ENCODE measurements around the gene MBD1.

The MBD1 gene, protein sequence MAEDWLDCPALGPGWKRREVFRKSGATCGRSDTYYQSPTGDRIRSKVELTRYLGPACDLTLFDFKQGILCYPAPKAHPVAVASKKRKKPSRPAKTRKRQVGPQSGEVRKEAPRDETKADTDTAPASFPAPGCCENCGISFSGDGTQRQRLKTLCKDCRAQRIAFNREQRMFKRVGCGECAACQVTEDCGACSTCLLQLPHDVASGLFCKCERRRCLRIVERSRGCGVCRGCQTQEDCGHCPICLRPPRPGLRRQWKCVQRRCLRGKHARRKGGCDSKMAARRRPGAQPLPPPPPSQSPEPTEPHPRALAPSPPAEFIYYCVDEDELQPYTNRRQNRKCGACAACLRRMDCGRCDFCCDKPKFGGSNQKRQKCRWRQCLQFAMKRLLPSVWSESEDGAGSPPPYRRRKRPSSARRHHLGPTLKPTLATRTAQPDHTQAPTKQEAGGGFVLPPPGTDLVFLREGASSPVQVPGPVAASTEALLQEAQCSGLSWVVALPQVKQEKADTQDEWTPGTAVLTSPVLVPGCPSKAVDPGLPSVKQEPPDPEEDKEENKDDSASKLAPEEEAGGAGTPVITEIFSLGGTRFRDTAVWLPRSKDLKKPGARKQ

DNA sequence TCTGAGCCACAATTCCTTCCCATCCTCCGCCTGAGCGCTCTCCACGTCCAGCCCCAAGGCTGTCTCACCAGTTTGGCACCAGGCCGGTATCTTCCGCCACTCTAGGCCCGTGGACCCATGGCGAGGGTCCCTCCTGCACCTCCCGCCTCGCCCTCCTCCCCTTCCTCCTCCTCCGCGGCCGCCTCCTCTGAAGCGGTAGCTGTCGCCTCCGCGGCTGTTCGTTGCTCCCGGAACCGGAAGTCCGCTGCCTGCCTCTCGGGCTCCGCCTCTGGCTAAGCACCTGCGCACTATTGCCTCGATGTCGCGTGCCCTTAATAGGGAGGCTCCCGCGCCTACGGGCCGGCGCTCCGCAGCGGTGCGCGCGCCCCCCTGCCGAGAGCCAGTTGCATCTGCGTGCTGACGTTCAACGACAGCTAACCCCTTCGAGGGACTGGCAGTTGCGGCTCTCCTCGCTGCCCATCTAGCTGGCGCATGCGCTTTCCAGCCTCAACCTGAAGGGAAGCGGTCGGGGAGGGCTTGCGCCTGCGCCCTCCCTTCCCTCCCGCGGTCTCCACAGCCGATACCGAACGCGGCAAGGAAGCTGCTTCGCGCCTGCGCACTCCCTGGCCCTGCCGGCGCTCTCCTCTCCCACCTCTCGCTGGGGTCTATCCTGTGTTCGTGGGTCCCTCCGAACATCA lies at the start of gene MBD1:
MBD1 (minus strand) TSS at position 229 of the 677 bp plus-strand sequence. CDS start 1,531 bp downstream, outside the sequence.
- H4K20me1 ChIP-seq: peaks cover 10 to 47% (median 27%) of the 10 kb centered on the region in 11 experiments; a peak in 17 of 22 replicates
- peak within 1 kb of the TSS; percentile 94 to 100 (median 97) for H3K4me2 ChIP-seq
- H3K27me3 ChIP-seq: no peaks in the 10 kb centered on the region
- peaks cover 37 to 63% (median 48%) of the 10 kb centered on the region in 10 experiments for H3K4me1 ChIP-seq
- H3K9me3 ChIP-seq (replicated peaks in 1 of 11): no peaks in the 10 kb centered on the region
- H3K36me3 ChIP-seq: peaks cover 67 to 81% (median 74%) of the 10 kb centered on the region in 11 experiments
- peak within 1 kb of the TSS; percentile 90 to 96 (median 93) for H3K9ac ChIP-seq
- TF ChIP-seq Cebpa-rat (IDR thresholded peaks at IDR 0.05): no peak
- H3K27ac ChIP-seq: peak within 1 kb of the TSS; percentile 85 to 94 (median 89)
- H3K4me3 ChIP-seq: peak within 1 kb of the TSS; percentile 83 to 98 (median 90)

DNA sequence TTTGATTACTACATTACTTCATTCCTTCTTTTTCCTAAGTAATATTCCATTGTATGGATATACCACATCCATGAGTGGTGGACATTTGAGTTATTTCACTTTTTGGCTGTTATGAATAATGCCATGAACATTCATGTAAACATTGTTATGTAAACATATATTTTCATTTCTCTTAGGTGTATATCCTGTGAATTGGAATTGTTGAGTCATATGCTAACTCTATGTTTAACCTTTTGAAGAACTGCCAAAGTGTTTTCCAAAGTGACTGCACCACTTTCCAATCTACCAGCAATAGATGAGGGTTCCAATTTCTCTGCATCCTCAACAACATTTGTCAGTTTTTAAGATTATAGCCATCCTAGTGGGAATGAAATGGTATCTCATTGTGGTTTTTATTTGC lies 48.9 kb upstream of the MBD1 start:
- H3K36me3 ChIP-seq: no peaks in the 10 kb centered on the region
- peaks cover 0 to 24% (median 14%) of the 10 kb centered on the region in 11 experiments; a peak in 12 of 22 replicates for H3K9me3 ChIP-seq (replicated peaks in 1 of 11)
- H4K20me1 ChIP-seq: no peaks in the 10 kb centered on the region
- no peak overlapping the region for H3K9ac ChIP-seq
- no peak overlapping the region for H3K27ac ChIP-seq
- no peak overlapping the region for H3K4me2 ChIP-seq
- H3K4me1 ChIP-seq: peaks cover 22 to 38% (median 36%) of the 10 kb centered on the region in 10 experiments
- no peaks in the 10 kb centered on the region; a peak in 1 of 22 replicates for H3K27me3 ChIP-seq
- TF ChIP-seq Cebpa-rat (IDR thresholded peaks at IDR 0.05): no peak
- H3K4me3 ChIP-seq: no peak overlapping the region

DNA sequence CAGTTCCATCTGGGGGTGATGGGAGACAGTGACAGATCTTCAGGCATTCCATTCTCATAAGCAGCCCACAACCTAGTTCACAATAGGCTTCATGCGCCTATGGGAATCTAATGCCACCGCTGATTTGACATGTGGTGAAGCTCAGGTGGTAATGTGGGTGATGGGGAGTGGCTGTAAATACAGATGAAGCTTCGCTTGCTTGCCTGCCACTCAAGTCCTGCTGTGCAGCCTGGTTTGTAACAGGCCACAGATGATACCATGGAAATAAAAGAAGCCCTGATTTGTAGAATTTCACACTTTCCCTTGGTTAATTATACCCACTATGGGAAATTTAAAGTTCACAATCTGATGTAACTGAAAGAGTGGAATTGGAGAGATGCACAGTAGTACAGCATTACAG lies 46.7 kb upstream of the MBD1 start:
- Histone ChIP-seq H3K4me1 (peaks cover 0 to 16% (median 14%) of the 10 kb centered on the region in 10 experiments; a peak in 17 of 20 replicates), H3K27ac (no peak overlapping the region), H3K27me3 (no peaks in the 10 kb centered on the region), H3K9ac (no peak overlapping the region), H3K36me3 (no peaks in the 10 kb centered on the region), H3K4me2 (no peak overlapping the region), H4K20me1 (no peaks in the 10 kb centered on the region), H3K9me3 (replicated peaks in 1 of 11) (peaks cover 0 to 28% (median 15%) of the 10 kb centered on the region in 11 experiments; a peak in 12 of 22 replicates), H3K4me3 (no peak overlapping the region)
- no peak for TF ChIP-seq Cebpa-rat (IDR thresholded peaks at IDR 0.05)

DNA sequence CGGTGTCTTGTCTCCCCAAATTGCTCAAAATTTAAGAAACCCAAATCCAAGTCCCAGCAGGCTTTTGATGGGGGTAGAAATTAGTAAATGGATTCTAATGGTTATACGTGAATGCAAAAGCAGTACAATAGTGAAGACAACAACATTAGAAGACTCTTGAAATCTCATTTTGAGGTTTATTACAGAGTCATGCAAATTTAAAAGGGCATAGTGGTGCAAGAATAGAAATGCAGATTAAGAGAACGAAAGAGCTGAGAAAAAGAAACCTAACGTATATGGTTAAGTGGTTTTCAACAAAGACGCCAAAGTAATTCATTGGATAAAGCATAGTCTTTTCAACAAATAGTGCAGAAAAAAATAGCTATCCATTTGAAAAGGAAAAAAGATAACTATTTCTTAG lies 39.4 kb upstream of the MBD1 start:
- no peak overlapping the region for H3K4me3 ChIP-seq
- peaks cover 0 to 10% (median 5%) of the 10 kb centered on the region in 11 experiments; a peak in 7 of 22 replicates for H3K9me3 ChIP-seq (replicated peaks in 1 of 11)
- H3K9ac ChIP-seq: no peak overlapping the region
- no peaks in the 10 kb centered on the region for H3K36me3 ChIP-seq
- H3K4me2 ChIP-seq: peak overlapping the region; percentile 5 to 77 (median 51); a peak in 17 of 22 replicates
- TF ChIP-seq Cebpa-rat (IDR thresholded peaks at IDR 0.05): no peak
- peaks cover 5 to 31% (median 13%) of the 10 kb centered on the region in 10 experiments; a peak in 19 of 20 replicates for H3K4me1 ChIP-seq
- no peak overlapping the region for H3K27ac ChIP-seq
- H4K20me1 ChIP-seq: no peaks in the 10 kb centered on the region
- H3K27me3 ChIP-seq: no peaks in the 10 kb centered on the region

DNA sequence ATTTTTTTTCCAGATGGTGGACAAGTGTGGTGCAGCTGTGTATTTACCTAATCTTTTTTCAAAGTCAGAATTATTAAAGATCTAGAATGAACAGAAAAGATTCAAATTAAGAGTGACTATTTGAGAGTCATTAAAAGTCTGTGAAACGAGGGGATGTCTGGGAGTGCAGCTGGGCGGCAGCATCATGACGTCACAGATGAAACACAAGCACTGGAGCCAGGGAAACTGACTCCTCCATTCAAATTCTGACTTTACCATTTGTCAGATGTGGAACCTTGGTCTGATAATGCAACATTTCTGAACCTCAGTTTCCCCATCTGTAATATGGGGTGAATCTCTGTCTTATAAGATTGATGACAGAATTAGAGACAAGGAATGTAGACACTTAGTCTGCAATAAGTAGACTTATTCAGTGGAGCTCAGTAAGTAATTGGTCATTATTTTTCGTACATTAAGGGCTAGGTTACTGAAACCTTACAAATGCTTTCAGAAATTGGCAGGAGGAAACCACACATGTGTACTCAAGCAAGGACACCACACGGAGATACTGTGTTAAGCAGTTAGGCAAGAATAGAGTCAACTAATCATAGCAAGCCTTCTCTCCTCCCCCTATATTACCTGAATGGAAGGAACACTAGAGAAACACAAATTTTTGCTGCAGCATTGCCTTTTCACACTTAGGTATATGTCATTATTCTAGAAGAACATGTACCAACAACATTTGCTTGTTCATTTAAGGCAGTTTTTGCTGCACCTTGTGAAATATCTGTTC lies 34.0 kb upstream of the MBD1 start:
- Histone ChIP-seq H4K20me1 (no peaks in the 10 kb centered on the region), H3K4me3 (no peak overlapping the region), H3K36me3 (no peaks in the 10 kb centered on the region), H3K4me1 (peaks cover 34 to 71% (median 50%) of the 10 kb centered on the region in 10 experiments), H3K9me3 (replicated peaks in 1 of 11) (peaks cover 0 to 10% (median 2%) of the 10 kb centered on the region in 11 experiments; a peak in 14 of 22 replicates), H3K4me2 (peak overlapping the region in 9 of 11 experiments; percentile 25 to 78 (median 57); a peak in 17 of 22 replicates), H3K27ac (peak overlapping the region in 5 of 11 experiments; percentile 8 to 48 (median 42); a peak in 8 of 22 replicates), H3K9ac (no peak overlapping the region), H3K27me3 (no peaks in the 10 kb centered on the region)
- TF ChIP-seq Cebpa-rat (IDR thresholded peaks at IDR 0.05): no peak

DNA sequence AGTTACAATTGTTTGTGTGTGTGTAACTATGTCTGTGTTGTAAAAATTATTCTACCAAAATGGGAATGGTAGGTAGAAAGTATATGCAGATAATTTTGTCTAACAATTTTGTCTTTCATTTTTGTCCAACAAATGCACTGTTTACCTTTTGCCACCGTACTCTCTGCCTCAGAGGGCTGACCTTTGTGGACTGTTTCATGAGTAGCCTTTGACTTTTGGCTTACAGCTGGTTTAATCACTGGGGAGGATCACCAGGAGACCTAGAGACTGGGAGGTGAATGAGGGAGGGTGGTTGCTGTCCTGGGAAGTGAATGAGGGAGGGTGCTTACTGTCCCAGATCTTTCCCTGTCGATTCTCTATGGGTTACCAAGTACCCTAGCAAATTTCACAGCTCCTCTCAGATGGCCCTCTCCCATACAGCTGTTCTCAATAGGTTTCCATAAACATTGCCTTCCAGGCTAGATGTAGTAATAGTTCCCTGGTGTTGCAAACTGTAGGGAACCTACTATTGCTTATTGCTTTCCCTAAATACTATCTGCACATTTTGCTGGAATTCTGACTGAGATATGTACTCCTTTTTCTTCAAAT lies 32.6 kb upstream of the MBD1 start:
- Histone ChIP-seq H3K4me2 (peak overlapping the region in 10 of 11 experiments; percentile 6 to 78 (median 40); a peak in 11 of 22 replicates), H3K4me1 (peaks cover 40 to 72% (median 52%) of the 10 kb centered on the region in 10 experiments)

DNA sequence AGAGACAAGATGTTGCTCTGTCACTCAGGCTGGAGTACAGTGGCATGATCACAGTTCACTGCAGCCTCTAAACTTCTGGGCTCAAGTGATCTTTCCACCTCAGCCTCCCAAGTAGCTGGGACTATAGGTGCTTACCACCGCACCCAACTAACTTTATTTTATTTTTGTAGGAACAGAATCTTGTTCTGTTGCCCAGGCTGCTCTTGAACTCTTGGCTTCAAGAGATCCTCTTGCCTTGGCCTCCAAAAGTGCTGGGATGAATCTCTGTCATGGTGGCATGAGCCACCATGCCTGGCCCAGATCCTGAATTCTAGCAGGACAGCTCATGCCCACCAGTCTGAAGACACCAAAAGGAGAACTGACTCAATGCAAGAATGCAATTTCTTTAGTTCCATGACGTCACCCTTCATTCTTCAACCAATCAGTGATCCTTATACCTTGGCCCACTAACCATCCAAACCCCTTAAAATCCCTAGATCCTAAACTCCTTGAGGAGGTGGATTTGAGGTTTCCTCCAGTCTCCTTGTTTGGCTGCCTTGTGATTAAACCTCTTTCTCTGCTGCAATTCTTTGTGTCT lies 31.8 kb upstream of the MBD1 start:
- Histone ChIP-seq H3K36me3 (no peaks in the 10 kb centered on the region), H3K27me3 (no peaks in the 10 kb centered on the region), H3K27ac (peak overlapping the region; percentile 32 to 73 (median 70); a peak in 21 of 22 replicates), H4K20me1 (no peaks in the 10 kb centered on the region), H3K4me2 (peak overlapping the region; percentile 57 to 78 (median 70)), H3K9me3 (replicated peaks in 1 of 11) (peaks cover 0 to 32% (median 20%) of the 10 kb centered on the region in 11 experiments; a peak in 18 of 22 replicates), H3K9ac (peak overlapping the region in 8 of 11 experiments; percentile 0 to 51 (median 26); a peak in 11 of 22 replicates), H3K4me1 (peaks cover 49 to 80% (median 60%) of the 10 kb centered on the region in 10 experiments), H3K4me3 (no peak overlapping the region; a peak in 1 of 20 replicates)
- TF ChIP-seq Cebpa-rat (IDR thresholded peaks at IDR 0.05): no peak

More for the DNA sequence above, 32.6 kb upstream of the MBD1 start:
- Histone ChIP-seq H3K27ac (peak overlapping the region in 8 of 11 experiments; percentile 3 to 72 (median 28); a peak in 8 of 22 replicates), H3K4me3 (no peak overlapping the region), H3K36me3 (no peaks in the 10 kb centered on the region), H3K9ac (no peak overlapping the region), H3K9me3 (replicated peaks in 1 of 11) (peaks cover 0 to 23% (median 15%) of the 10 kb centered on the region in 11 experiments; a peak in 18 of 22 replicates), H3K27me3 (no peaks in the 10 kb centered on the region), H4K20me1 (no peaks in the 10 kb centered on the region)
- no peak for TF ChIP-seq Cebpa-rat (IDR thresholded peaks at IDR 0.05)
